Ishikawa (cell line): ENCODE data around the gene SEM1.

Source experiments
- CEBPB ChIP-seq: IDR thresholded peaks from 2 replicates; pipeline ENCODE4 v1.6.1; 2012
- CREB1 ChIP-seq: IDR thresholded peaks from 2 replicates; pipeline ENCODE4 v1.6.1; 2012; ENCODE audit warnings: low read depth
- EGR1 ChIP-seq: IDR thresholded peaks from 2 replicates; pipeline ENCODE4 v1.6.1; 2012
- EP300 ChIP-seq: IDR thresholded peaks from 2 replicates; pipeline ENCODE4 v1.6.1; 2012; ENCODE audit warnings: borderline replicate concordance
- FOXM1 ChIP-seq: IDR thresholded peaks from 2 replicates; pipeline ENCODE4 v1.6.1; 2012; ENCODE audit warnings: low read depth, borderline replicate concordance
- NFIC ChIP-seq: IDR thresholded peaks from 2 replicates; pipeline ENCODE4 v1.6.1; 2012
- RAD21 ChIP-seq: IDR thresholded peaks from 2 replicates; pipeline ENCODE4 v1.6.1; 2012; ENCODE audit warnings: low read depth
- REST ChIP-seq: IDR thresholded peaks from 2 replicates; pipeline ENCODE4 v1.6.1; 2012; ENCODE audit warnings: low read depth, mild to moderate bottlenecking
- TAF1 ChIP-seq: IDR thresholded peaks from 2 replicates; pipeline ENCODE4 v1.6.1; 2012; ENCODE audit warnings: low read depth, mild to moderate bottlenecking
- TCF12 ChIP-seq: IDR thresholded peaks from 2 replicates; pipeline ENCODE4 v1.6.1; 2012; ENCODE audit warnings: low read depth
- TEAD4 ChIP-seq: IDR thresholded peaks from 2 replicates; pipeline ENCODE4 v1.6.1; 2012
- USF1 ChIP-seq: IDR thresholded peaks from 2 replicates; pipeline ENCODE4 v1.6.1; 2012
- YY1 ChIP-seq: IDR thresholded peaks from 2 replicates; pipeline ENCODE4 v1.6.1; 2012; ENCODE audit warnings: low read depth
- ZBTB7A ChIP-seq: IDR thresholded peaks from 2 replicates; pipeline ENCODE4 v1.6.1; 2012; ENCODE audit warnings: low read depth
- TF ChIP-seq, protein P1 (sequence below): IDR thresholded peaks from 2 replicates; pipeline ENCODE4 v1.6.1; 2012

Gene SEM1

DNA sequence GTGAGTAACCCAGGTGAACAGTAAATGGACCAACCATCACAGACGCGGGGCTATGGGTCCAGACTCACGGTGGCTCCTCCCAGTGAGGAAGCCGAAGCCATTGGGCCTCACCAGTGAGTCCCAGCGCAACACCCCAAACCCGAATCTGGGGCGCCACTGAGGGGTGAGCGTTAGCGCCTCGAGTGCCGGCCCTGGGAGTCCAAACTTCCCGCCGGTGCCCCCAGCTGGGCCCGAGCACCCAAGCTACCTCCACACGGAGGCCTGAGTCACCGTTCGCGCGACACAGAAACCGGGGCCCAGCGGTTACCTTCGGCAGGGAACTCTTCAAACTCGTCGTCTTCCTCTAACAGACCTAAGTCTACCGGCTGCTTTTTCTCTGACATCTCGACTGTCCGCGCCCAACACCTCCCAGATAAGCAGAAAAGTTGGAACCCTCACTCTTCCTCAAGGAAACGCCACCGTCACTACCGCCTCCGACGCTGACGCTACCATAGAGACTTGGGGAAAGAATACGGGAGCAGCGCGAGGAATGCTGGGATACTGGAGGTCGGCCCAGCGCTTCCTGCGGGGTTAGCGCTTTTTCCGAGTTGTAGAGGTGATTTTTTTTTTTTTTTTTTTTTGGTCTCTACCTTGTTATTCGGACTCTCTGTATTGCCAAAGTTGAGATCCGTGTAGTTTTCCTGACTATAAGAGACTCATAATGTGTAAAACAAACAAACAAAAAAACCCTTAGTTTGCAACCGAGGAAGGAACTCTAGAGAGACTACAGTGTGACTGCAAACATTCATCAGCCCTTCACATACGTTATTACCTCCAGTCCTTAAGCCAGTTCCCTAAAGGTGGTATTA lies at the start of gene SEM1:
SEM1 (minus strand) TSS at position 466 of the 848 bp plus-strand sequence; CDS start at position 383, 83 bp downstream.
- no peak for TF ChIP-seq REST
- TF ChIP-seq FOXM1, result peak; percentile 44; the same call in 1 of the 2 replicates
- no peak for TF ChIP-seq USF1
- TF ChIP-seq TAF1, result peak; percentile 75; the same call in 1 of the 2 replicates
- peak; percentile 72 for TF ChIP-seq TCF12
- TF ChIP-seq, protein P1, sequence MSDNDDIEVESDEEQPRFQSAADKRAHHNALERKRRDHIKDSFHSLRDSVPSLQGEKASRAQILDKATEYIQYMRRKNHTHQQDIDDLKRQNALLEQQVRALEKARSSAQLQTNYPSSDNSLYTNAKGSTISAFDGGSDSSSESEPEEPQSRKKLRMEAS, result peak; percentile 42; the same call in 1 of the 2 replicates
- TF ChIP-seq TEAD4, result peak; percentile 32; the same call in 1 of the 2 replicates
- peak; percentile 43; the same call in 1 of the 2 replicates for TF ChIP-seq YY1
- no peak for TF ChIP-seq RAD21

DNA sequence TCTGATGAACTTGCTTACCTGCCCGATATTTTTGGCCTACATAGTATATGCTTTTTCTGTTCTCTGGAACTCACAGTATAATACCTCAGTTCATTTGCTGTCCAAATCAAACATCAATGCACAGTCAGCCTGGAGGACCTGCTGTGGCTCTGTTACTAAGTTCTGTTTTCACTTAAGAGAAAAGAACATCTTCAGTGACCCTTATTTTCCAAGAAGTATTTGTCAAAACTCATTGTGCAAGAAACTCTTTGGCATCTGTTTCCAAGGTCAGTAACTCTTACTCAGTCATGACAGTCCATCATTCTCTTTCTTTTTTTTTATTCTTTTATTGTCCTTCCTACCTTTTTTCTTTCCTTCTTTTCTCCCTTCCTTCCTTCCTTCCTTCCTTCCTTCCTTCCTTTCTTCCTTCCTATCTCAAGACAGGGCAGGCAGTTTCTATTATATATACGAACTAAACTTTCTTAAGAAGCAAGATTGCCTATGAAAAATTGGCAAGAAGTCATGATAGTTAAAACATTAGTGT lies 37.8 kb upstream of the SEM1 start:
- TF ChIP-seq RAD21, result no peak
- TF ChIP-seq FOXM1, result no peak
- TF ChIP-seq, protein P1, result no peak
- no peak for TF ChIP-seq USF1
- TF ChIP-seq TEAD4, result no peak
- no peak for TF ChIP-seq REST
- TF ChIP-seq TCF12, result no peak
- TF ChIP-seq ZBTB7A, result no peak

DNA sequence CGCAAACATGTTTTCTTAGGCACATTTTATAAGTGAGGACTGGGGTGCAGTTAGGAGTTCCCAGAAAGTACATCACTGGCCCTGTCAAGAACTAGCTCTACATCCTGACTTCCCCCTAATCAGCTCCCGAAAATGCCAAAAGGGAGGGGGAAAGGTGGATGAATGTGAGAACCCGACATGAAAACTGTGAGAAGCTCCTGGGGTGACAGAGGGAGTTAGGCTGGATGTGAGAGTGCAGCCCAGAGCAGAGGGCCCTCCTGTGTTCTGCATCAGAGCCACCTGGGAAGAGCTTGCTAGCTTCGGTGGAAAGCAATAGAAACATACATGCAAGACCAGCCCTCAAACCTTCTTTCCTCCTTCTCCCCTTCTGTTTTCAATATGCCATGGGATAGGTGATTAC lies 30.5 kb upstream of the SEM1 start:
- no peak for TF ChIP-seq CREB1
- TF ChIP-seq RAD21, result no peak
- no peak for TF ChIP-seq REST
- TF ChIP-seq USF1, result no peak
- no peak for TF ChIP-seq TEAD4
- no peak for TF ChIP-seq ZBTB7A
- no peak for TF ChIP-seq TCF12
- TF ChIP-seq CEBPB, result no peak
- TF ChIP-seq, protein P1, result no peak
- no peak for TF ChIP-seq EP300
- no peak for TF ChIP-seq FOXM1
- TF ChIP-seq NFIC, result no peak
- no peak for TF ChIP-seq YY1
- no peak for TF ChIP-seq EGR1
- no peak for TF ChIP-seq TAF1
